Heart left ventricle (tissue), 16 donors: ENCODE results near the gene SCN5A. TPM values are rescaled to one million over a fixed set of nuclear protein-coding genes. Genes with fewer than 3 reads are reported as not detected.

Source experiments
- ATAC-seq, 4 donors: fragments of 200-7000 bp; cut with Tn5 transposase; one replicate each; pipeline ENCODE4 v1.9.1; 2020 to 2022; ENCODE audit warnings: moderate library complexity in 4 of 4, mild to moderate bottlenecking in 3 of 4, moderate number of reproducible peaks in 1 of 4
- DNase-seq, 5 donors: peaks; one replicate each; pipeline ENCODE4 v3.0.0-alpha.2; 2020
- H3K27ac ChIP-seq, 12 donors: fragments of 200-600 bp; sonication (generic) in 4 of 12; one replicate each; pipeline versions ENCODE4 v1.5.0 to v1.8.0; 2016 to 2022; ENCODE audit warnings: mild to moderate bottlenecking in 2 of 12
- H3K27me3 ChIP-seq, 9 donors: fragments of 200-600 bp; sonication (generic) in 2 of 9; one replicate each; pipeline versions ENCODE4 v1.5.1 to v1.8.0; 2016 to 2022; ENCODE audit warnings: mild to moderate bottlenecking in 3 of 9
- H3K36me3 ChIP-seq, 9 donors: fragments of 200-600 bp; sonication (generic) in 2 of 9; one replicate each; pipeline versions ENCODE4 v1.5.0 to v1.8.0; 2018 to 2022; ENCODE audit warnings: mild to moderate bottlenecking in 2 of 9
- H3K4me1 ChIP-seq, 12 donors: fragments of 200-600 bp; sonication (generic) in 4 of 12; one replicate each; pipeline versions ENCODE4 v1.5.0 to v1.8.0; 2016 to 2022; ENCODE audit warnings: mild to moderate bottlenecking in 3 of 12
- H3K4me3 ChIP-seq, 12 donors: fragments of 200-600 bp; sonication (generic) in 4 of 12; one replicate each; pipeline versions ENCODE4 v1.5.0 to v1.8.0; 2017 to 2022; ENCODE audit warnings: mild to moderate bottlenecking in 9 of 12, moderate library complexity in 4 of 12
- H3K9me3 ChIP-seq, 12 donors: fragments of 200-600 bp; sonication (generic) in 4 of 12; one replicate each; pipeline versions ENCODE4 v1.5.0 to v1.8.0; 2016 to 2022; ENCODE audit warnings: mild to moderate bottlenecking in 1 of 12
- POLR2A ChIP-seq, 2 donors: fragments of 450-650 bp; IDR thresholded peaks; one replicate each; pipeline ENCODE4 v1.6.1; 2017; ENCODE audit warnings: antibody characterized with exemption in 2 of 2, mild to moderate bottlenecking in 2 of 2, moderate library complexity in 2 of 2
- WGBS, 4 donors: extraction: QIAGEN DNeasy Blood & Tissue Kit in 2 of 4; methylation state at CpG; one replicate each; pipeline versions ENCODE4 v1.1.5 to v1.1.7; 2013 to 2018; 5-methylcytosine and 5-hydroxymethylcytosine counted together
- intact Hi-C, 10 donors: fragments of 100-400 bp; cut with DNase I; formaldehyde crosslinking; loops; one replicate each; pipeline versions ENCODE4 v1.11.1 to v1.14.2; 2022
- polyA plus RNA-seq, 2 donors: library from polyadenylated mRNA; stranded (reverse); fragments of 200-250 nt; gene quantifications; one replicate each; pipeline ENCODE4 v1.2.3, GENCODE V29; 2013
- total RNA-seq, 9 donors: library from RNA; depleted of rRNA in 2 of 9; stranded (reverse); fragments of >200 nt in 2 of 9; fragmentation: NEBNext Ultra II Directional in 3 of 9; extraction: Animal tissue kit (Norgen Biotek cat#: 25700) in 3 of 9; gene quantifications; one replicate each; pipeline versions ENCODE4 v1.1.0 to v1.2.4, GENCODE V29; 2016 to 2023
- TF ChIP-seq, protein P1 (sequence below), 12 donors: fragments of 200-600 bp; sonication (generic) in 4 of 12; IDR thresholded peaks; one replicate each; pipeline versions ENCODE4 v1.5.0 to v1.8.0; 2018 to 2022; ENCODE audit warnings: antibody characterized with exemption in 12 of 12, mild to moderate bottlenecking in 5 of 12
- donor health status: ischemic (EF 13 %, LVEDD 7.1; RV severe dilation, severe dysfunction).
- donor health status: healthy with polysubstance abuse.
- donor health status: DM: no; HTN: yes; CAD: no.
- donor health status: DM: no; HTN: no; CAD: no.
- donor health status: ischemic (EF 25% LVEDD 6.9; RV normal size, moderate dysfunction).
- donor health status: ischemic (EF 25% LVEDD 5.7; RV mildly dilated, moderate dysfunction).
- donor health status: healthy.
- donor health status: DM: yes; HTN: yes; CAD: no.
- donor health status: ischemic (EF 35%, LVEDD 5.7; RV mildly dilated, moderate dysfunction).
- donor health status: nonischemic (EF 11% LVEDD 7.7; RV severe dilation, severe dysfunction).
- donor health status: DM: yes; HTN: yes; CAD: no.
- donor health status: PGD.
- donor health status: ischemic (EF 29% LVEDD 5.4; RV normal size, mild dysfunction).
- donor health status: nonischemic (EF 23%, LVEDD 6.1; RV moderate dilation, normal function).

SCN5A gene
- total and polyA plus RNA-seq, 11 donors = 88.4 to 242 (median 173) TPM

DNA sequence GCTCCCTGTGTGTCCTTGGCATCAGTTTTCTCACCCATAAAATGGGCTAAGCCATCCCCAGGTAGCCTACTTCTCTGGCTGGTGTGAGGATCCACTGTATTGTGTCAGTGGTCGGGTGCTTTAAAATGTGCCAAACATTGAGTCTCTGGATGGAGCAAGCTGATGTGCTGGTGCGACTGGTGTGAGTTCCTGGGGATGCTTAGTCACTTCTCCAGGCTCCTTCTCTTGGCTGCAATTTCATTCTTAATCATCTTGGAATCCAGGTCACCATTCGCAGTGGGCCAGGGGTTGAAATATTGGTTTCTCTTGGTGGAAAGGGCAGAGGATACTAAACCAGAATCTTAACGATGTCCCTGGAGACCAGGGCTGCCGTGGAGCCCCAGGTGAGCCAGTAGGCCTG, 29.3 kb downstream of the SCN5A start:
- intact Hi-C loops = no loop called here
- Histone ChIP-seq H3K4me3 (no peak overlapping the region), H3K4me1 (peaks cover 0 to 40% (median 21%) of the 10 kb centered on the region in 12 donors), H3K36me3 (peaks cover 0 to 32% (median 3%) of the 10 kb centered on the region in 9 donors), H3K27me3 (no peaks in the 10 kb centered on the region), H3K27ac (no peak overlapping the region), H3K9me3 (no peaks in the 10 kb centered on the region)
- ATAC-seq (no peak), DNase-seq (peak in 1 of 5 donors; percentile 26)
- 79 to 89% (median 85%) methylated on average over 5 of the region's 5 CpGs for WGBS, 4 donors
- TF ChIP-seq, protein P1, sequence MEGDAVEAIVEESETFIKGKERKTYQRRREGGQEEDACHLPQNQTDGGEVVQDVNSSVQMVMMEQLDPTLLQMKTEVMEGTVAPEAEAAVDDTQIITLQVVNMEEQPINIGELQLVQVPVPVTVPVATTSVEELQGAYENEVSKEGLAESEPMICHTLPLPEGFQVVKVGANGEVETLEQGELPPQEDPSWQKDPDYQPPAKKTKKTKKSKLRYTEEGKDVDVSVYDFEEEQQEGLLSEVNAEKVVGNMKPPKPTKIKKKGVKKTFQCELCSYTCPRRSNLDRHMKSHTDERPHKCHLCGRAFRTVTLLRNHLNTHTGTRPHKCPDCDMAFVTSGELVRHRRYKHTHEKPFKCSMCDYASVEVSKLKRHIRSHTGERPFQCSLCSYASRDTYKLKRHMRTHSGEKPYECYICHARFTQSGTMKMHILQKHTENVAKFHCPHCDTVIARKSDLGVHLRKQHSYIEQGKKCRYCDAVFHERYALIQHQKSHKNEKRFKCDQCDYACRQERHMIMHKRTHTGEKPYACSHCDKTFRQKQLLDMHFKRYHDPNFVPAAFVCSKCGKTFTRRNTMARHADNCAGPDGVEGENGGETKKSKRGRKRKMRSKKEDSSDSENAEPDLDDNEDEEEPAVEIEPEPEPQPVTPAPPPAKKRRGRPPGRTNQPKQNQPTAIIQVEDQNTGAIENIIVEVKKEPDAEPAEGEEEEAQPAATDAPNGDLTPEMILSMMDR (IDR thresholded peaks at IDR 0.05) = no peak
- TF ChIP-seq POLR2A (IDR thresholded peaks at IDR 0.05) = no peak

DNA sequence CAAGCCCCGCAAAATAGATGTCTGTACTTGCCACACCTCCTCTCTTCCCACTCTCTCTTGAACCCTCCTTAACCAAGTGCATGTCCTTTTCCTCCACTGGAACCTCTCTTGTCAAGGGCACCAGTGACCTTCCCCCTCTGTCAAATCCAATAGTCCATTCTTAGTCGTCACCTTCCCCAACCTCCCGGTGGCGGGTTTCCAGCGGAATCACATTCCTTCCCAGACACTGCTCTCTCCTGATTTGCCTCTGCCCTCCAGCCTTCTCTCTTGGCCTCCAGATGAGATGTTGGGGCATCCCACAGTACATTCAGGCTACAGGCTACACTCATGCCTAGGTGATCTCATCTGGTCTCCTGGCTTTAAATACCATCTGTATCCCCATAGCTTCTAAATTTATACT, 31.1 kb downstream of the SCN5A start:
- intact Hi-C loops = no loop called here
- DNase-seq (peak in 3 of 5 donors; percentile 14 to 74 (median 45)), ATAC-seq (peak in 2 of 4 donors; percentile 0 to 2)
- H3K4me3 ChIP-seq = no peak overlapping the region
- no peaks in the 10 kb centered on the region for H3K9me3 ChIP-seq
- peaks cover 0 to 34% (median 0%) of the 10 kb centered on the region in 9 donors for H3K36me3 ChIP-seq
- H3K4me1 ChIP-seq = peaks cover 0 to 53% (median 29%) of the 10 kb centered on the region in 12 donors
- TF ChIP-seq, protein P1 (IDR thresholded peaks at IDR 0.05) = no peak
- no peak for TF ChIP-seq POLR2A (IDR thresholded peaks at IDR 0.05)
- H3K27ac ChIP-seq = peak overlapping the region in 8 of 12 donors; percentile 9 to 95 (median 86)
- whole genome bisulfite sequencing, 4 donors = 52 to 71% (median 62%) methylated on average over 5 of the region's 5 CpGs
- no peaks in the 10 kb centered on the region for H3K27me3 ChIP-seq

DNA sequence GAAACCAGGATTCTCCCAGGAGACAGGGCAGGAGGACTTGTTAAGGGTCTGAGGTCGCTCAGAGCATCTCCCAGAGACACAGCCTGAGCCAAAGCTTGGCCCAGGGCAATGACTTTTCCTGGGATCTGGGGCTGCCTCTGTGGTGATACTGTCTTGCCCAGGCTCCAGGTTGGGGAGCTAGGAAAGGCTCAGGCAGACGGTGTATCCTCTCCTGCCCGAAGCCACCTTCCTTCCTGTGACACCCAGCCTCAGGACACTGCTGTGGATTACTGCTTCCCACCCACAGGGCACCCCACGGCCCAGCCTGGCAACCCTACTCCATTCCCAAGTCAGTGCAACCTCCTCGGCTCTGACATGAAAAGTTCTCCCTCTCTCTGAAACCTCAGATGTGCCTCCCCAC, 31.9 kb downstream of the SCN5A start:
- H3K4me1 ChIP-seq = peaks cover 0 to 54% (median 29%) of the 10 kb centered on the region in 12 donors
- 60 to 76% (median 72%) methylated on average over 5 of the region's 5 CpGs for WGBS, 4 donors
- DNase-seq = no peak
- TF ChIP-seq, protein P1 (IDR thresholded peaks at IDR 0.05) = no peak
- TF ChIP-seq POLR2A (IDR thresholded peaks at IDR 0.05) = no peak
- H3K36me3 ChIP-seq = peaks cover 0 to 41% (median 0%) of the 10 kb centered on the region in 9 donors
- peak overlapping the region in 9 of 12 donors; percentile 9 to 95 (median 83) for H3K27ac ChIP-seq
- H3K9me3 ChIP-seq = no peaks in the 10 kb centered on the region
- intact Hi-C loops = loop anchor here in 1 of 10 donors (2.0 kb wide), 1 partner anchor 27 kb away; no protein-coding TSS in a partner anchor
- H3K4me3 ChIP-seq = no peak overlapping the region
- ATAC-seq = no peak
- no peaks in the 10 kb centered on the region for H3K27me3 ChIP-seq

DNA sequence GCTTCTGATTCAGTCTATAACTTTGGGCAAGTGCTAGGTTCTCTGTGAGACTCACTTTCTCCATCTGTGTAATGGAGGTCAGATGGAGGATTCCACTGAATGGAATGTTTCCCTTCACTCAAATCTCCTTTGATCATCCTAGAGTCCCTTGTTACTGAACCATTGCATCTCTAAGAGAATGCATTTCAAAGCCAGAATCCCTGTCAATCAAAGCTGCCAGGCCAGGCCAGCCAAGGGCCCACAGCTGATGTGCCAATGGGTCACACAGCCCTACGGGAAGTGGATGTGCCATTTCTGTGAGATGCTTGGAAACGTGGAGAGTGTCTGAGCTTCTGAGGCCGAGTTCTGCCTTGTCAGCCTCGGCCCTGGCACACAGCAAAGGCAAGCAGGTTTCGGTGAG, 32.4 kb downstream of the SCN5A start:
- 62 to 70% (median 67%) methylated on average over 5 of the region's 5 CpGs for WGBS, 4 donors
- H3K27ac ChIP-seq = peak overlapping the region in 11 of 12 donors; percentile 37 to 95 (median 80)
- intact Hi-C loops = loop anchor here in 1 of 10 donors (2.0 kb wide), 1 partner anchor 28 kb away; no protein-coding TSS in a partner anchor

More for the DNA sequence above, 32.4 kb downstream of the SCN5A start:
- no peak for TF ChIP-seq POLR2A (IDR thresholded peaks at IDR 0.05)
- TF ChIP-seq, protein P1 (IDR thresholded peaks at IDR 0.05) = no peak
- no peak overlapping the region for H3K4me3 ChIP-seq
- no peaks in the 10 kb centered on the region for H3K9me3 ChIP-seq
- DNase-seq (no peak), ATAC-seq (no peak)
- H3K36me3 ChIP-seq = peaks cover 0 to 41% (median 0%) of the 10 kb centered on the region in 9 donors
- no peaks in the 10 kb centered on the region for H3K27me3 ChIP-seq
- H3K4me1 ChIP-seq = peaks cover 0 to 59% (median 30%) of the 10 kb centered on the region in 12 donors
